AG09319 (cell line): ENCODE data around the gene OGFOD3.

Source experiments
- DNase-seq: peaks from one replicate; pipeline ENCODE4 v3.0.0-alpha.2; 2010; ENCODE audit warnings: low read depth; ENCODE audit errors: extremely low read depth
- CTCF ChIP-seq: IDR thresholded peaks from 2 replicates; pipeline ENCODE4 v1.5.1; 2011; ENCODE audit warnings: low read depth, mild to moderate bottlenecking, inconsistent platforms, low read length, moderate library complexity

The OGFOD3 gene

GRCh38 chr17:82435103-82435502, 16.7 kb upstream of the OGFOD3 start:
- no peak for TF ChIP-seq CTCF
- no peak for DNase-seq

GRCh38 chr17:82434216-82434565, 15.8 kb upstream of the OGFOD3 start:
- TF ChIP-seq CTCF: no peak
- no peak for DNase-seq

GRCh38 chr17:82433560-82434215, 15.3 kb upstream of the OGFOD3 start:
- no peak for DNase-seq
- TF ChIP-seq CTCF: no peak

GRCh38 chr17:82432017-82432416, 13.6 kb upstream of the OGFOD3 start:
- TF ChIP-seq CTCF: no peak
- DNase-seq: no peak

- TF ChIP-seq CTCF: no peak
- no peak for DNase-seq
Observed at GRCh38 chr17:82429824-82430223, 11.4 kb upstream of the OGFOD3 start.

- no peak for TF ChIP-seq CTCF
- DNase-seq: no peak
Observed at GRCh38 chr17:82428546-82428945, 10.2 kb upstream of the OGFOD3 start.

GRCh38 chr17:82424863-82425159, 6.4 kb upstream of the OGFOD3 start:
- no peak for TF ChIP-seq CTCF
- DNase-seq: no peak
